Measurements from ENCODE around the gene LSR.

- TF ChIP-seq POLR2A (IDR thresholded peaks at IDR 0.05; ENCODE audit: extremely low read depth, insufficient read length) = no peak
- TF ChIP-seq, protein P1, sequence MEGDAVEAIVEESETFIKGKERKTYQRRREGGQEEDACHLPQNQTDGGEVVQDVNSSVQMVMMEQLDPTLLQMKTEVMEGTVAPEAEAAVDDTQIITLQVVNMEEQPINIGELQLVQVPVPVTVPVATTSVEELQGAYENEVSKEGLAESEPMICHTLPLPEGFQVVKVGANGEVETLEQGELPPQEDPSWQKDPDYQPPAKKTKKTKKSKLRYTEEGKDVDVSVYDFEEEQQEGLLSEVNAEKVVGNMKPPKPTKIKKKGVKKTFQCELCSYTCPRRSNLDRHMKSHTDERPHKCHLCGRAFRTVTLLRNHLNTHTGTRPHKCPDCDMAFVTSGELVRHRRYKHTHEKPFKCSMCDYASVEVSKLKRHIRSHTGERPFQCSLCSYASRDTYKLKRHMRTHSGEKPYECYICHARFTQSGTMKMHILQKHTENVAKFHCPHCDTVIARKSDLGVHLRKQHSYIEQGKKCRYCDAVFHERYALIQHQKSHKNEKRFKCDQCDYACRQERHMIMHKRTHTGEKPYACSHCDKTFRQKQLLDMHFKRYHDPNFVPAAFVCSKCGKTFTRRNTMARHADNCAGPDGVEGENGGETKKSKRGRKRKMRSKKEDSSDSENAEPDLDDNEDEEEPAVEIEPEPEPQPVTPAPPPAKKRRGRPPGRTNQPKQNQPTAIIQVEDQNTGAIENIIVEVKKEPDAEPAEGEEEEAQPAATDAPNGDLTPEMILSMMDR (IDR thresholded peaks at IDR 0.05; ENCODE audit: low read depth, low read length) = no peak
- TF ChIP-seq MAX (IDR thresholded peaks at IDR 0.05; ENCODE audit: low read depth, low read length) = no peak
- no peak for TF ChIP-seq MYC (IDR thresholded peaks at IDR 0.05; ENCODE audit: low read depth, low read length)
Observed at GRCh38 chr19:35311901-35312665, 63.3 kb downstream of the LSR start.

Measured in NB4 (cell line).